Suprapubic skin (tissue), 4 donors: ENCODE results near the gene SUFU.

Source experiments
- POLR2A ChIP-seq, 2 donors: fragments of 450-650 bp; IDR thresholded peaks; one replicate each; pipeline ENCODE4 v1.6.1; 2017; ENCODE audit warnings: antibody characterized with exemption in 2 of 2, mild to moderate bottlenecking in 2 of 2, moderate library complexity in 2 of 2
- POLR2AphosphoS5 ChIP-seq, 3 donors: sonication (generic); formaldehyde crosslinking; IDR thresholded peaks; one replicate each; pipeline ENCODE4 v1.6.1; 2017; ENCODE audit warnings: antibody characterized with exemption in 3 of 3
- TF ChIP-seq, protein P1 (sequence below), 2 donors: fragments of 200-600 bp in 1 of 2; fragments of 450-650 bp in 1 of 2; sonication (generic) in 1 of 2; IDR thresholded peaks; one replicate each; pipeline ENCODE4 v1.5.1; 2016 to 2019; ENCODE audit warnings: antibody characterized with exemption in 2 of 2, mild to moderate bottlenecking in 1 of 2, moderate library complexity in 1 of 2

DNA sequence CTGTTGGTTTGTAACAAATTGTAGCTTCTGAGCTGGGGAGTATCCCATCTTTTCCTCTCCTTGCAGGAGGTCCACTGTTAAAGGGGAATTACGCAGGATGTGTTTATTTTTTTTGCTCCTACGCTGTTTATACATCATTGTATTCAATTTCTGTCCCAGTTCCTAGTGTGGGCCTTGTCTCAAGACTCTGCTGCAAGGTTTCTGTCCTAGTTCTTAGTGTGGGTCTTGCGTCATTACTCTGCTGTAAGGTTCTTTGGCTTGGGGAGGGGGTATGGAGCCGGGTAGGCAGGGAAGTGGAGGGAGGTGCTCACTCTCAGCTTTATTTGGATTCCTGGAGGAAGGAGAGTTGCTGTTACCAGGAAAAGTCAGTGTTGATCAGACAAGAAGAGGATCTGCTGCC, 76.5 kb downstream of the SUFU start:
- TF ChIP-seq, protein P1, sequence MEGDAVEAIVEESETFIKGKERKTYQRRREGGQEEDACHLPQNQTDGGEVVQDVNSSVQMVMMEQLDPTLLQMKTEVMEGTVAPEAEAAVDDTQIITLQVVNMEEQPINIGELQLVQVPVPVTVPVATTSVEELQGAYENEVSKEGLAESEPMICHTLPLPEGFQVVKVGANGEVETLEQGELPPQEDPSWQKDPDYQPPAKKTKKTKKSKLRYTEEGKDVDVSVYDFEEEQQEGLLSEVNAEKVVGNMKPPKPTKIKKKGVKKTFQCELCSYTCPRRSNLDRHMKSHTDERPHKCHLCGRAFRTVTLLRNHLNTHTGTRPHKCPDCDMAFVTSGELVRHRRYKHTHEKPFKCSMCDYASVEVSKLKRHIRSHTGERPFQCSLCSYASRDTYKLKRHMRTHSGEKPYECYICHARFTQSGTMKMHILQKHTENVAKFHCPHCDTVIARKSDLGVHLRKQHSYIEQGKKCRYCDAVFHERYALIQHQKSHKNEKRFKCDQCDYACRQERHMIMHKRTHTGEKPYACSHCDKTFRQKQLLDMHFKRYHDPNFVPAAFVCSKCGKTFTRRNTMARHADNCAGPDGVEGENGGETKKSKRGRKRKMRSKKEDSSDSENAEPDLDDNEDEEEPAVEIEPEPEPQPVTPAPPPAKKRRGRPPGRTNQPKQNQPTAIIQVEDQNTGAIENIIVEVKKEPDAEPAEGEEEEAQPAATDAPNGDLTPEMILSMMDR (IDR thresholded peaks at IDR 0.05) = no peak
- TF ChIP-seq POLR2A (IDR thresholded peaks at IDR 0.05) (no peak), POLR2AphosphoS5 (IDR thresholded peaks at IDR 0.05) (no peak)
